KMS-11 (cell line): ENCODE results near the gene MACROD2.

Experiments
- H2AFZ ChIP-seq: fragments of 200-600 bp; sonication (generic); 2 replicates; pipeline ENCODE4 v1.6.1; 2016; ENCODE audit warnings: antibody characterized with exemption, mixed run types, low read depth
- H3K27ac ChIP-seq: fragments of 200-600 bp; sonication (generic); 2 replicates; pipeline ENCODE4 v1.6.1; 2016; ENCODE audit warnings: mild to moderate bottlenecking, mixed run types
- H3K27me3 ChIP-seq: fragments of 200-600 bp; sonication (generic); 2 replicates; pipeline ENCODE4 v1.6.1; 2017; ENCODE audit warnings: mild to moderate bottlenecking, low read depth, mixed run types, moderate library complexity; ENCODE audit not compliant: insufficient read depth
- H3K36me3 ChIP-seq: fragments of 200-600 bp; sonication (generic); 2 replicates; pipeline ENCODE4 v1.6.1; 2017; ENCODE audit warnings: mild to moderate bottlenecking, mixed run types; ENCODE audit not compliant: insufficient read depth
- H3K4me1 ChIP-seq: fragments of 200-600 bp; sonication (generic); 2 replicates; pipeline ENCODE4 v1.6.1; 2016; ENCODE audit warnings: mild to moderate bottlenecking, low read depth, mixed run types; ENCODE audit not compliant: poor library complexity, severe bottlenecking
- H3K4me2 ChIP-seq: fragments of 200-600 bp; sonication (generic); 2 replicates; pipeline ENCODE4 v1.7.0; 2016; ENCODE audit warnings: mild to moderate bottlenecking, mixed run types
- H3K4me3 ChIP-seq: fragments of 200-600 bp; sonication (generic); IDR thresholded peaks from 2 replicates; pipeline ENCODE4 v1.6.1; 2017; ENCODE audit warnings: low read depth, low read length, mixed read lengths; ENCODE audit not compliant: insufficient read depth
- H3K79me2 ChIP-seq: fragments of 200-600 bp; sonication (generic); 2 replicates; pipeline ENCODE4 v1.6.1; 2016; ENCODE audit warnings: low read depth, mixed run types; ENCODE audit not compliant: insufficient read depth
- H3K9ac ChIP-seq: fragments of 200-600 bp; sonication (generic); 2 replicates; pipeline ENCODE4 v1.6.1; 2016; ENCODE audit warnings: mild to moderate bottlenecking, mixed run types
- H4K20me1 ChIP-seq: fragments of 200-600 bp; sonication (generic); 2 replicates; pipeline ENCODE4 v1.6.1; 2016; ENCODE audit warnings: mild to moderate bottlenecking, mixed run types; ENCODE audit not compliant: insufficient read depth
- TF ChIP-seq, protein P1 (sequence below): fragments of 200-600 bp; sonication (generic); conservative IDR thresholded peaks from 2 replicates; pipeline ENCODE4 v1.6.1; 2017; ENCODE audit warnings: low read depth, mild to moderate bottlenecking, antibody characterized with exemption, low read length, moderate library complexity, mixed read lengths

The MACROD2 gene

DNA sequence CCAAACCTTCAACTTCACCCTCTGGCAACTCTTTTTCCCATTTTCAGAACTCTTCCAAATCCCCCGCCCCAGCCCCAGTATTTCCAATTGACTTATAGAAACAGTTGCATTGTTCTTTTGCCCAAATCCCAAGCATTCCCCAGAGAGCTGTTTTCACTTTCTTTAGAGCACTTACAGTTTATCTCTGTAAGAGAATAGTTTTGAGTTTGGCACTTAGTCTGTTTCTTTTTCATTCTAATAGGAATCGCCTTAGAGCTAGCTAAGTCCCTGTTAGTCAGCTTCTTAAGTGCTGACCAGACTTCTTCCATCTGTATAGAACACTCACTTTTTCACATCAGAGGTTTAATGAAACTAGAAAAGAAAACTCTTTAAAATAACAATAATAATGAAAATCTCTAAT, 716.3 kb downstream of the MACROD2 start:
- H3K4me3 ChIP-seq = no peak overlapping the region
- no peaks in the 10 kb centered on the region for H3K4me1 ChIP-seq
- H3K4me2 ChIP-seq = no peak overlapping the region
- no peaks in the 10 kb centered on the region for H3K36me3 ChIP-seq
- no peak overlapping the region for H3K27ac ChIP-seq
- TF ChIP-seq, protein P1, sequence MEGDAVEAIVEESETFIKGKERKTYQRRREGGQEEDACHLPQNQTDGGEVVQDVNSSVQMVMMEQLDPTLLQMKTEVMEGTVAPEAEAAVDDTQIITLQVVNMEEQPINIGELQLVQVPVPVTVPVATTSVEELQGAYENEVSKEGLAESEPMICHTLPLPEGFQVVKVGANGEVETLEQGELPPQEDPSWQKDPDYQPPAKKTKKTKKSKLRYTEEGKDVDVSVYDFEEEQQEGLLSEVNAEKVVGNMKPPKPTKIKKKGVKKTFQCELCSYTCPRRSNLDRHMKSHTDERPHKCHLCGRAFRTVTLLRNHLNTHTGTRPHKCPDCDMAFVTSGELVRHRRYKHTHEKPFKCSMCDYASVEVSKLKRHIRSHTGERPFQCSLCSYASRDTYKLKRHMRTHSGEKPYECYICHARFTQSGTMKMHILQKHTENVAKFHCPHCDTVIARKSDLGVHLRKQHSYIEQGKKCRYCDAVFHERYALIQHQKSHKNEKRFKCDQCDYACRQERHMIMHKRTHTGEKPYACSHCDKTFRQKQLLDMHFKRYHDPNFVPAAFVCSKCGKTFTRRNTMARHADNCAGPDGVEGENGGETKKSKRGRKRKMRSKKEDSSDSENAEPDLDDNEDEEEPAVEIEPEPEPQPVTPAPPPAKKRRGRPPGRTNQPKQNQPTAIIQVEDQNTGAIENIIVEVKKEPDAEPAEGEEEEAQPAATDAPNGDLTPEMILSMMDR = no peak
- no peaks in the 10 kb centered on the region for H4K20me1 ChIP-seq
- no peak overlapping the region for H2AFZ ChIP-seq
- H3K79me2 ChIP-seq = no peaks in the 10 kb centered on the region
- no peak overlapping the region for H3K9ac ChIP-seq
- no peaks in the 10 kb centered on the region for H3K27me3 ChIP-seq

DNA sequence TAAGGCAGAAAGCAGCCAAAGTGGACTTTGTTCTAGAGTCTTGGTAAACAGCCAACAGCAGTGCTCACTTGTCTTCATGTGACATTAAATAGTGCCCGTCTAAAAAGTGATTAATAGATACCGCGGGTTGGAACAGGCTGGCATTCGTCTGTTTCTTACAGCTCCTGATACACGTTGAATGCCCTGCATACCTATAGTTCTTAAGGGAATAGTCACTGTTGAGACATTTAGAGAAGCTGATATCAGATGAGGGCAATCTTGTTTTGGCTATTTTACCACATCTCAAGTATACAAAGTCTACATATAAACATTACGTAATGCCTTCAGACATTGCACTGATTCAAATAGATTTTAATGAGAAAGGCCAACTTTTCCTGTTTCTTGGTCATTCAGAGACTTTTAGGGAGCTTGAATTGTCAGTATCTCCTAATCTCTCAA, 717.0 kb downstream of the MACROD2 start:
- Histone ChIP-seq H3K4me1 (no peaks in the 10 kb centered on the region), H2AFZ (no peak overlapping the region), H3K36me3 (no peaks in the 10 kb centered on the region), H3K4me3 (no peak overlapping the region), H4K20me1 (no peaks in the 10 kb centered on the region), H3K4me2 (no peak overlapping the region), H3K27me3 (no peaks in the 10 kb centered on the region), H3K27ac (no peak overlapping the region), H3K9ac (no peak overlapping the region), H3K79me2 (no peaks in the 10 kb centered on the region)
- TF ChIP-seq, protein P1 = no peak

DNA sequence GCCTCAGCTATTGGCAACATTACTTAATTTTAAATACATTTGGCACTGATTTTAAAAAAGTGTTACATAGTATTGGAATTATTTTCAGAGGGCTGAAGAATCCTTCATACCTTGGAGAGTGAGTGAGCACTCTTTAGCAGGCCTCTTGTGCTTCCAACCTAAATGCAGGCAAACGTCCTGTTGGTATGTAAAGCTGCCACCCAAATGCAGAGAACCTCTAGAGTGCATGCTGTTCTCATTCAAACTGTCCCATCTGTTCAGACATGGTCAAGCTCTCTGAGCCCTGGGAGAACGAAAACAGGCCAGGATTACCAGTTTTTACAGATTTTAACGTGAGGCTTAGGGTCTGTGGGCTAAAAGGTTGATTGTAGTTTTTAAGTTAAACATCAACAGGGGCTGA, 720.1 kb downstream of the MACROD2 start:
- Histone ChIP-seq H4K20me1 (no peaks in the 10 kb centered on the region), H3K27ac (no peak overlapping the region), H3K27me3 (no peaks in the 10 kb centered on the region), H3K4me1 (no peaks in the 10 kb centered on the region), H2AFZ (no peak overlapping the region), H3K4me2 (no peak overlapping the region), H3K79me2 (no peaks in the 10 kb centered on the region), H3K36me3 (no peaks in the 10 kb centered on the region), H3K4me3 (no peak overlapping the region), H3K9ac (no peak overlapping the region)
- TF ChIP-seq, protein P1 = no peak

DNA sequence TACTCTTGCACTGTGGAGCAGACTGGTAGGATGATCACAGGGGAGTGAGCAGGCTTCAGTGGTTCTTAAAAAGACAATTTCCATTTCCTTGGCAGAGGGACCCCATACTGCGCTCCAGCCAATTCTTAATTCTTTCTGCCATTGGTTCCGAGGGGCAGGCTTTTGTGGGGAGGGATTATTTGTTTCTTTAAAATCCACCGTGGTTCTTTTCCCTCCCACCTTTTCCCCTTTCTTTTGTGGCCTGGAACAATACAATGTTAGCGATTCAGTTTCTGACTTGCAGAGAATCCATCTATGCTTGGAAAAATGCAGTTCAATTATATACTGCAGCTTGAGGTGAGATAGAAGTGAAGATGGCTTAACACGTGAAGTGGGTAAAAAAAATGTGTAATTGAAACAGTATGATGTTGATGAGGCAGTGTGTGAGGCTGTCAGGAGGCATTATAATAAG, 721.1 kb downstream of the MACROD2 start:
- no peak overlapping the region for H3K4me2 ChIP-seq
- TF ChIP-seq, protein P1 = no peak
- no peak overlapping the region for H2AFZ ChIP-seq
- no peaks in the 10 kb centered on the region for H3K36me3 ChIP-seq
- H3K4me1 ChIP-seq = no peaks in the 10 kb centered on the region
- no peaks in the 10 kb centered on the region for H3K27me3 ChIP-seq
- H3K79me2 ChIP-seq = no peaks in the 10 kb centered on the region
- no peak overlapping the region for H3K4me3 ChIP-seq
- no peak overlapping the region for H3K27ac ChIP-seq
- no peaks in the 10 kb centered on the region for H4K20me1 ChIP-seq
- no peak overlapping the region for H3K9ac ChIP-seq
